HCT116 (cell line): ENCODE measurements around the gene CYP2A6. TPM values are rescaled to one million over a fixed set of nuclear protein-coding genes. Genes with fewer than 3 reads are reported as not detected.
"Not testable (repeated sequence)": the region's sequence is repeated elsewhere in the genome, so short reads cannot be mapped to it uniquely, and the experiment has no call there.

ENCODE experiments used
- ATAC-seq: fragments of 200-7000 bp; cut with Tn5 transposase; 2 replicates; pipeline ENCODE4 v1.9.1; 2020; ENCODE audit warnings: mild to moderate bottlenecking, moderate library complexity
- BruUV-seq: library from RNA; stranded (reverse); fragments of 400-500 nt; replicated peaks from 2 replicates; lab custom pipeline; 2021; lab: Mats Ljungman, UMichigan
- CTCF ChIA-PET: fragments of 300-600 bp; sonication (Branson Sonifier 250); formaldehyde crosslinking; loops from one replicate; lab custom pipeline; 2021; ENCODE audit warnings: antibody characterized with exemption; lab: Charles Lee
- POLR2A ChIA-PET: fragments of 300-600, 350-600 bp; sonication (Branson Sonifier 250); formaldehyde crosslinking; loops from one replicate; lab custom pipeline; 2021; ENCODE audit warnings: antibody characterized with exemption; lab: Charles Lee
- RAD21 ChIA-PET, 2 experiments: fragments of 300-600 bp; sonication (Branson Sonifier 250); formaldehyde crosslinking; loops; one replicate each; lab custom pipeline; 2023; ENCODE audit warnings: low total read pairs in 2 of 2; ENCODE audit not compliant: uncharacterized antibody in 2 of 2, unreplicated experiment in 2 of 2, low non-redundant PET in 1 of 2; lab: Charles Lee
- DNase-seq: peaks from one replicate; pipeline ENCODE4 v3.0.0-alpha.2; 2010; ENCODE audit warnings: low read depth, low spot score
- H2AFZ ChIP-seq: fragments of 200-600 bp; shearing (Covaris generic), sonication (generic); 2 replicates; pipeline ENCODE4 v1.6.1; 2017; ENCODE audit warnings: low read depth, mixed run types, mixed read lengths, antibody characterized with exemption, low read length; ENCODE audit not compliant: poor library complexity, severe bottlenecking
- H3K27ac ChIP-seq: 2 replicates; pipeline ENCODE4 v1.5.1; 2012; ENCODE audit warnings: low read depth, low read length
- H3K27me3 ChIP-seq: fragments of 200-600 bp; sonication (generic); 2 replicates; pipeline ENCODE4 v1.6.1; 2016; ENCODE audit warnings: mixed run types, low read length, mixed read lengths; ENCODE audit not compliant: insufficient read depth
- H3K36me3 ChIP-seq, 2 experiments: fragments of 200-500 bp in 1 of 2; fragments of 200-600 bp in 1 of 2; sonication (Bioruptor generic) in 1 of 2; sonication (generic) in 1 of 2; 2 replicates each; pipeline versions ENCODE4 v1.5.1 to v1.6.1; 2014 to 2016; ENCODE audit warnings: low read length in 2 of 2, inconsistent platforms in 1 of 2, mixed read lengths in 1 of 2, mixed run types in 1 of 2; ENCODE audit not compliant: insufficient read depth in 2 of 2, control insufficient read depth in 1 of 2
- H3K4me1 ChIP-seq, 2 experiments: fragments of 200-600 bp in 1 of 2; sonication (generic) in 1 of 2; 2 replicates each; pipeline versions ENCODE4 v1.5.1 to v1.6.1; 2012 to 2017; ENCODE audit warnings: low read length in 2 of 2, inconsistent platforms in 1 of 2, mild to moderate bottlenecking in 1 of 2, mixed read lengths in 1 of 2, mixed run types in 1 of 2, moderate library complexity in 1 of 2; ENCODE audit not compliant: insufficient read depth in 2 of 2, control insufficient read depth in 1 of 2
- H3K4me2 ChIP-seq: fragments of 200-600 bp; sonication (generic); 2 replicates; pipeline ENCODE4 v1.6.1; 2017; ENCODE audit warnings: mixed run types, low read length, mixed read lengths
- H3K4me3 ChIP-seq, 2 experiments: fragments of 200-600 bp in 1 of 2; sonication (generic) in 1 of 2; replicated peaks in 1 of 2; 2 replicates each; pipeline ENCODE4 v1.5.1; 2011 to 2016; ENCODE audit warnings: low read length in 2 of 2, control low read depth in 1 of 2, low read depth in 1 of 2, mild to moderate bottlenecking in 1 of 2, mixed read lengths in 1 of 2, mixed run types in 1 of 2
- H3K79me2 ChIP-seq: fragments of 200-600 bp; sonication (generic); 2 replicates; pipeline ENCODE4 v1.6.1; 2017; ENCODE audit warnings: mild to moderate bottlenecking, mixed run types, low read length, moderate library complexity, mixed read lengths; ENCODE audit not compliant: insufficient read depth
- H3K9ac ChIP-seq: fragments of 200-600 bp; sonication (generic); 2 replicates; pipeline ENCODE4 v1.6.1; 2016; ENCODE audit warnings: low read length, mixed read lengths
- H3K9me2 ChIP-seq: fragments of 200-600 bp; sonication (generic), shearing (Covaris generic); 2 replicates; pipeline ENCODE4 v1.6.1; 2017; ENCODE audit warnings: mixed run types, mild to moderate bottlenecking, moderate library complexity; ENCODE audit not compliant: insufficient read depth
- H3K9me3 ChIP-seq, 2 experiments: fragments of 200-500 bp in 1 of 2; fragments of 200-600 bp in 1 of 2; sonication (Bioruptor generic) in 1 of 2; sonication (generic) in 1 of 2; 2 replicates each; pipeline ENCODE4 v1.6.1; 2014 to 2017; ENCODE audit warnings: low read length in 2 of 2, mixed read lengths in 2 of 2, inconsistent platforms in 1 of 2, low read depth in 1 of 2, mild to moderate bottlenecking in 1 of 2, mixed run types in 1 of 2, moderate library complexity in 1 of 2; ENCODE audit not compliant: control insufficient read depth in 1 of 2, insufficient read depth in 1 of 2
- H4K20me1 ChIP-seq: fragments of 200-600 bp; sonication (generic), shearing (Covaris generic); 2 replicates; pipeline ENCODE4 v1.6.1; 2017; ENCODE audit warnings: mixed run types, mild to moderate bottlenecking, moderate library complexity; ENCODE audit not compliant: insufficient read depth
- POLR2A ChIP-seq: IDR thresholded peaks from 2 replicates; pipeline ENCODE4 v1.7.0; 2011; ENCODE audit warnings: borderline replicate concordance; ENCODE audit not compliant: insufficient read depth, insufficient read length; ENCODE audit errors: extremely low read depth
- RAD21 ChIP-seq: IDR thresholded peaks from 2 replicates; pipeline ENCODE4 v1.6.1; 2012; ENCODE audit warnings: low read depth, mild to moderate bottlenecking
- ZFX ChIP-seq: fragments of 450-650 bp; IDR thresholded peaks from 2 replicates; pipeline ENCODE4 v1.6.1; 2017
- intact Hi-C: fragments of 100-400 bp; cut with micrococcal nuclease; formaldehyde crosslinking; loops from 2 replicates; pipeline ENCODE4 v1.10.0; 2022
- total RNA-seq: library from RNA; stranded (reverse); gene quantifications from one replicate; pipeline ENCODE4 v1.2.1, GENCODE V29; 2021; ENCODE audit not compliant: unreplicated experiment

The CYP2A6 gene
- total RNA-seq, 1 experiment from 2014 or later = 0.57 TPM

- Histone ChIP-seq H3K4me2 (no peak overlapping the region), H4K20me1 (no peaks in the 10 kb centered on the region), H2AFZ (no peak overlapping the region), H3K4me1 (no peaks in the 10 kb centered on the region), H3K9me2 (no peaks in the 10 kb centered on the region), H3K79me2 (no peaks in the 10 kb centered on the region), H3K36me3 (no peaks in the 10 kb centered on the region), H3K9me3 (no peaks in the 10 kb centered on the region), H3K27ac (no peak overlapping the region), H3K27me3 (no peaks in the 10 kb centered on the region; the same call in 1 of the 2 replicates), H3K9ac (no peak overlapping the region), H3K4me3 (no peak overlapping the region)
- BruUV-seq = no TSS peak
- POLR2A ChIA-PET = no interaction called here
- CTCF ChIA-PET = no interaction called here
- ATAC-seq (no peak), DNase-seq (no peak)
- intact Hi-C loops = no loop called here
- RAD21 ChIA-PET = no interaction called here
- TF ChIP-seq POLR2A = no peak
- peak; percentile 22; the same call in 1 of the 2 replicates for TF ChIP-seq RAD21
- TF ChIP-seq ZFX = no peak
Observed at GRCh38 chr19:40858109-40858508, 7.9 kb upstream of the CYP2A6 start.

- intact Hi-C loops, RAD21 ChIA-PET, H3K79me2 ChIP-seq: not testable (repeated sequence)
Observed at GRCh38 chr19:40852467-40853152, 2.4 kb upstream of the CYP2A6 start.

GRCh38 chr19:40846722-40847121 is 3.5 kb downstream of the CYP2A6 start:
- DNase-seq, H3K36me3 ChIP-seq, RAD21 ChIA-PET, H3K4me3 ChIP-seq, intact Hi-C loops, H3K9ac ChIP-seq, H3K9me3 ChIP-seq, H3K27ac ChIP-seq, H4K20me1 ChIP-seq, H3K4me1 ChIP-seq, CTCF ChIA-PET, H3K4me2 ChIP-seq, POLR2A ChIA-PET, BruUV-seq, H3K27me3 ChIP-seq, H2AFZ ChIP-seq, H3K9me2 ChIP-seq, ATAC-seq, H3K79me2 ChIP-seq: not testable (repeated sequence)

More at GRCh38 chr19:40852467-40853152, 2.4 kb upstream of the CYP2A6 start:
- H3K27ac ChIP-seq, H3K9me2 ChIP-seq, H3K9me3 ChIP-seq, H3K4me1 ChIP-seq, H3K4me3 ChIP-seq, H4K20me1 ChIP-seq, H3K27me3 ChIP-seq, H3K4me2 ChIP-seq, DNase-seq, BruUV-seq, POLR2A ChIA-PET, ATAC-seq, H2AFZ ChIP-seq, CTCF ChIA-PET, H3K9ac ChIP-seq, H3K36me3 ChIP-seq: not testable (repeated sequence)

- RAD21 ChIA-PET, H4K20me1 ChIP-seq, H3K27ac ChIP-seq, H3K9ac ChIP-seq, ATAC-seq, CTCF ChIA-PET, intact Hi-C loops, H3K4me2 ChIP-seq, H3K27me3 ChIP-seq, H3K4me1 ChIP-seq, H3K4me3 ChIP-seq, H3K9me3 ChIP-seq, H2AFZ ChIP-seq, POLR2A ChIA-PET, H3K9me2 ChIP-seq, H3K36me3 ChIP-seq, BruUV-seq, DNase-seq, H3K79me2 ChIP-seq: not testable (repeated sequence)
Observed at GRCh38 chr19:40843653-40844052, 6.6 kb downstream of the CYP2A6 start.
